Measurements from ENCODE around the gene SVIL. TPM values are rescaled to one million over a fixed set of nuclear protein-coding genes. Genes with fewer than 3 reads are reported as not detected.

The SVIL gene
- polyA plus RNA-seq, 1 experiment = 5.7 TPM

GRCh38 chr10:29675984-29676383, 41.2 kb upstream of the SVIL start:
- no peak for DNase-seq (ENCODE audit: low read depth)
- no peak for TF ChIP-seq CTCF (IDR thresholded peaks at IDR 0.05; ENCODE audit: insufficient read depth, low read depth, low read length)
- POLR2A ChIA-PET = no interaction called here
- Histone ChIP-seq H3K36me3 (ENCODE audit: control insufficient read depth, insufficient read depth, low read length) (no peaks in the 10 kb centered on the region), H3K4me3 (ENCODE audit: low read depth, low read length) (no peak overlapping the region), H3K27me3 (ENCODE audit: control insufficient read depth, insufficient read depth, low read length) (no peaks in the 10 kb centered on the region)
- CTCF ChIA-PET = no interaction called here

DNA sequence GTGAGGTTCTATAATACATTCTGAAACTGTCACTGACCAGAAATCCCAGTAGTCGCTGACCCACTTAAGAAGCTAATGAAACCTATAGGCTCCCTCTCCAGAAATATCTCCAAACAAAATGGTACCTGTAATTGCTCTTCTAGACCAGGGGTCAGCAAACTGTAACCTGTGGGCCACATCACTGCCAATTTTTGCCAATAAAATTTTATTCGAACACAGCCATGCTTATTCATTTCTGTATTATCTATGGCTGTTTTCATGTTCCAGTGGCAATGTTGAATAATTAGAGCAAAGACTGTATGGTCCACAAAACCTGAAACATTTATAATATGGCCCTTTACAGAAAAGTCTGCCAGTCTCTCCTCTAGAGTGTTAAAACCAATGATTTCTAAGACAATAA, 37.2 kb upstream of the SVIL start:
- Histone ChIP-seq H3K36me3 (ENCODE audit: control insufficient read depth, insufficient read depth, low read length) (no peaks in the 10 kb centered on the region), H3K4me3 (ENCODE audit: low read depth, low read length) (no peak overlapping the region), H3K27me3 (ENCODE audit: control insufficient read depth, insufficient read depth, low read length) (no peaks in the 10 kb centered on the region)
- POLR2A ChIA-PET = no interaction called here
- no peak for DNase-seq (ENCODE audit: low read depth)
- TF ChIP-seq CTCF (IDR thresholded peaks at IDR 0.05; ENCODE audit: insufficient read depth, low read depth, low read length) = no peak
- CTCF ChIA-PET = no interaction called here

DNA sequence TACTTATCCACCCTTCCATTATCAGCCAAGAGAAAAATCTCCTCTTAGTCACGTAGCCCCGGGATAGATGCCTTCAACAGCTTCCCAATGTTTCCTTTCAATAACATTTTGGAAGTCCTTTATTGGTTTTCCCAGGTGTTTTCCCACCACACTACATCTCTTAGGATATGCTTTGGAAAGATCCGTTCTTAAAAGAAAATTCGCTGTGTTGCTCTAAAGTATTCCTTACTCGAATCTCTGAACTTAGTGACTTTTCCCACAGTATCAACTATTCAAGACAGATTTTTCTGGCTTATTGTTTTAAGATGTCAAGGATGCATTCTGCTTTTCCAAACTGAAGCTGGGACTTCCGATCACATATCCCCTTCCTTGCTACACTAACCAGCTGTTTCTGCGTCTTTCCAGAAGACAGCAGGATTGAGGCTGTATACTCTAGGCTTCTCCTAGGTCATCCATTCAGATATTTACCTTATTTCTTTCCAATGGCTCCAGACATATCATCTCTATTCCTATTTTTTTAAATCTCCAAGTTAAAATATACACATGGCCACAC, 36.5 kb upstream of the SVIL start:
- no peaks in the 10 kb centered on the region for H3K27me3 ChIP-seq (ENCODE audit: control insufficient read depth, insufficient read depth, low read length)
- POLR2A ChIA-PET = no interaction called here
- no peak for DNase-seq (ENCODE audit: low read depth)
- CTCF ChIA-PET = interaction anchor here (1.3 kb wide), 1 partner anchor 65 kb away, joined by 5 read pairs; no protein-coding TSS in a partner anchor
- TF ChIP-seq CTCF (IDR thresholded peaks at IDR 0.05; ENCODE audit: insufficient read depth, low read depth, low read length) = no peak
- no peak overlapping the region for H3K4me3 ChIP-seq (ENCODE audit: low read depth, low read length)
- H3K36me3 ChIP-seq (ENCODE audit: control insufficient read depth, insufficient read depth, low read length) = no peaks in the 10 kb centered on the region

GRCh38 chr10:29670761-29671160, 36.0 kb upstream of the SVIL start:
- no peak for TF ChIP-seq CTCF (IDR thresholded peaks at IDR 0.05; ENCODE audit: insufficient read depth, low read depth, low read length)
- H3K4me3 ChIP-seq (ENCODE audit: low read depth, low read length) = no peak overlapping the region
- no peaks in the 10 kb centered on the region for H3K27me3 ChIP-seq (ENCODE audit: control insufficient read depth, insufficient read depth, low read length)
- ChIA-PET CTCF (interaction anchor here (1.3 kb wide), 1 partner anchor 66 kb away, joined by 5 read pairs; no protein-coding TSS in a partner anchor), POLR2A (no interaction called here)
- DNase-seq (ENCODE audit: low read depth) = no peak
- H3K36me3 ChIP-seq (ENCODE audit: control insufficient read depth, insufficient read depth, low read length) = no peaks in the 10 kb centered on the region

GRCh38 chr10:29669149-29669548, 34.4 kb upstream of the SVIL start:
- no peak overlapping the region for H3K4me3 ChIP-seq (ENCODE audit: low read depth, low read length)
- no peak for DNase-seq (ENCODE audit: low read depth)
- H3K27me3 ChIP-seq (ENCODE audit: control insufficient read depth, insufficient read depth, low read length) = no peaks in the 10 kb centered on the region
- H3K36me3 ChIP-seq (ENCODE audit: control insufficient read depth, insufficient read depth, low read length) = no peaks in the 10 kb centered on the region
- POLR2A ChIA-PET = no interaction called here
- CTCF ChIA-PET = interaction anchor here (1.3 kb wide), 1 partner anchor 22 kb away, joined by 3 read pairs; no protein-coding TSS in a partner anchor
- no peak for TF ChIP-seq CTCF (IDR thresholded peaks at IDR 0.05; ENCODE audit: insufficient read depth, low read depth, low read length)

Data from BJ (cell line).